Measurements from ENCODE around the gene PTPN18. TPM values are rescaled to one million over a fixed set of nuclear protein-coding genes. Genes with fewer than 3 reads are reported as not detected.

Gene PTPN18
- total and polyA plus RNA-seq, 2 of the 4 experiments (the other 2 are of a cell fraction), result 9.7 to 15.5 TPM

GRCh38 chr2:130338793-130339345 lies 17.0 kb upstream of the PTPN18 start:
- Histone ChIP-seq H3K4me3 (ENCODE audit: insufficient read depth, low read depth, low read length) (no peak overlapping the region), H3K9me1 (ENCODE audit: insufficient read depth, low read length) (peaks cover 9% of the 10 kb centered on the region), H3K23ac (ENCODE audit: low read depth, low read length) (no peak overlapping the region), H2BK120ac (ENCODE audit: low read depth, low read length) (peak overlapping the region; percentile 38; the same call in 1 of the 2 replicates), H2BK20ac (ENCODE audit: low read depth, low read length) (peak overlapping the region; percentile 16; the same call in 1 of the 2 replicates), H4K20me1 (ENCODE audit: insufficient read depth, low read length) (no peaks in the 10 kb centered on the region), H3K4ac (ENCODE audit: low read depth, low read length) (peak overlapping the region; percentile 46), H3K79me1 (ENCODE audit: low read depth in 1 of 2, low read length in 2 of 2) (peaks cover 3 to 21% of the 10 kb centered on the region in 2 experiments; a peak in 3 of 4 replicates), H4K5ac (ENCODE audit: low read depth, low read length) (no peak overlapping the region), H2AK5ac (ENCODE audit: low read depth, low read length) (peak overlapping the region; percentile 48), H3K56ac (ENCODE audit: extremely low read depth, insufficient read depth, low read length) (no peak overlapping the region), H2BK5ac (ENCODE audit: low read depth, low read length, poor library complexity, severe bottlenecking) (no peak overlapping the region), H3K9me3 (ENCODE audit: control insufficient read depth, insufficient read depth, low read length) (no peaks in the 10 kb centered on the region), H3K4me2 (ENCODE audit: low read depth, low read length) (no peak overlapping the region), H3K36me3 (ENCODE audit: control insufficient read depth, insufficient read depth, low read length) (peaks cover 6% of the 10 kb centered on the region), H3K18ac (ENCODE audit: low read depth, low read length) (no peak overlapping the region), H3K27me3 (ENCODE audit: control insufficient read depth, insufficient read depth, low read length) (no peaks in the 10 kb centered on the region), H2BK15ac (ENCODE audit: low read depth, low read length) (peak overlapping the region; percentile 56; the same call in 1 of the 3 replicates), H2AFZ (replicated peaks; ENCODE audit: low read length, poor library complexity) (no peak overlapping the region), H3K27ac (ENCODE audit: insufficient read depth, low read length) (peak overlapping the region; percentile 26; the same call in 1 of the 2 replicates), H4K91ac (ENCODE audit: insufficient read depth, low read depth, low read length) (peak overlapping the region; percentile 20; the same call in 1 of the 2 replicates), H2AK9ac (replicated peaks; ENCODE audit: low read depth, low read length, poor library complexity) (peak overlapping the region; percentile 33), H3K9ac (ENCODE audit: low read depth, low read length) (no peak overlapping the region), H3K14ac (replicated peaks; ENCODE audit: low read depth, low read length) (no peak overlapping the region), H3K4me1 (ENCODE audit: control insufficient read depth, insufficient read depth, low read length) (peaks cover 11% of the 10 kb centered on the region), H4K8ac (ENCODE audit: low read depth in 2 of 2, low read length in 2 of 2) (no peak overlapping the region)
- ChIA-PET CTCF (no interaction called here), POLR2A (ENCODE audit: unreplicated experiment) (no interaction called here)
- in situ Hi-C loops (cut with MboI; ENCODE audit: low sequenced_read_pairs), result no loop called here
- DNase-seq (no peak), ATAC-seq (ENCODE audit: low read depth) (no peak)
- dilution Hi-C loops (cut with HindIII; ENCODE audit: low sequenced_read_pairs, unreplicated experiment), result no loop called here
- BruUV-seq (replicated peaks), result no TSS peak
- TF ChIP-seq CHD1 (IDR thresholded peaks at IDR 0.05; ENCODE audit: low read depth, low read length) (no peak), SMC3 (IDR thresholded peaks at IDR 0.05; ENCODE audit: low read depth, low read length) (no peak), CEBPB (IDR thresholded peaks at IDR 0.05; ENCODE audit: low read depth, low read length) (no peak), NFE2L2 (IDR thresholded peaks at IDR 0.05; ENCODE audit: low read depth, low read length) (no peak), MXI1 (IDR thresholded peaks at IDR 0.05; ENCODE audit: borderline replicate concordance, low read depth, low read length) (no peak), RAD21 (IDR thresholded peaks at IDR 0.05; ENCODE audit: low read length) (no peak), RFX5 (IDR thresholded peaks at IDR 0.05; ENCODE audit: low read depth, low read length) (no peak), BHLHE40 (IDR thresholded peaks at IDR 0.05; ENCODE audit: low read depth, low read length) (no peak)
- intact Hi-C loops (cut with micrococcal nuclease), result no loop called here
- WGBS, 2 experiments (ENCODE audit: extremely low coverage in 2 of 2, insufficient read length in 1 of 2), result 95% methylated on average over 10 of the region's 12 CpGs; no CpG with 5 or more reads in 1 of the 2 experiments

Measured in IMR-90 (cell line).